ENCODE data around the gene AQP12A. TPM values are rescaled to one million over a fixed set of nuclear protein-coding genes. Genes with fewer than 3 reads are reported as not detected.
A peak's percentile ranks its signal among the peaks of the same experiment; 100 is the strongest.
"Not testable (repeated sequence)": the region's sequence is repeated elsewhere in the genome, so short reads cannot be mapped to it uniquely, and the experiment has no call there.

Gene AQP12A
- polyA plus RNA-seq, 3 donors: 0.19 to 0.47 TPM; not detected in 1

DNA sequence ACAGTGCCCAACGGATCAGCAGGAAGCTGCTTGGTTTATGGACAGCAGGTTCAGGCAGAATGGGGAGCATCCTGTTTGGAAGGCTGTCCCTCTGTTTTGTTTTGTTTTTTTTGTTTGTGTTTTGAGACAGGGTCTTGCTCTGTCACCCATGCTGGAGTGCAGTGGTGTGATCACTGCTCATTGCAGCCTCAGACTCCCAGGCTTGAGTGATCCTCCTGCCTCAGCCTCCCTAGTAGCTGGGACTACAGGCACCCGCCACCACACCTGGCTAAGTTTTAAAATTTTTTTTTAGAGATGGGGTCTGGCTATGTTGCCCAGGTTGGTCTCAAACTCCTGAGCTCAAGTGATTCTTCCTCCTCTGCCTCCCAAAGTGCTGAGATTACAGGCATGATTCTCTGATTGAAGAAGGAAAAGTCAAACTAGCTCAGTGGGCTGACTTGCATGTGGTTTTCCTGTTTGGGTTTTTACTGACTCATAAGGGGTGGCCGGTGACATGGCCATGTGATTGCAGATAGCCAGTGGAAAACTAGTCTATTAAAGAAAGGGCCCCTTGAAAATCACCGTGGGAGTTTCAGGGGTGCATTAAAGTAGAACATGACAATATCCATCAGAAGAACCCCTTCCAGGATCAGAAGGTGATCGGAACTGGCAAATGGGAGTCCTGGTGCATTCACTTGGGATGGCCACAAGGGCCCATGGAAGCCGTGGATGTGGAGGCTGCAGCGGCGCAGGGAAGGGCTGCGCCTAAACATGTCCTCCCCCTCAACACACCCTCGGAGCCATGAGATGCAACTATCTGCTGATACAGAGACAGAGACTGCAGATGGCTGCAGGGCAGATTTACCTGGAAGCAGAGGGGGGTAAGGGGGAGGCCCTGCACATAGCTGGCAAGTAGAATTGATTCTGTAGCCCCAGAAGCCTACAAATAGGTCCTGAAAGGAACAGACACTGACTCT lies 35.5 kb upstream of the AQP12A start:
- no peak for DNase-seq (ENCODE audit: low read depth in 3 of 3, low spot score in 2 of 3)

DNA sequence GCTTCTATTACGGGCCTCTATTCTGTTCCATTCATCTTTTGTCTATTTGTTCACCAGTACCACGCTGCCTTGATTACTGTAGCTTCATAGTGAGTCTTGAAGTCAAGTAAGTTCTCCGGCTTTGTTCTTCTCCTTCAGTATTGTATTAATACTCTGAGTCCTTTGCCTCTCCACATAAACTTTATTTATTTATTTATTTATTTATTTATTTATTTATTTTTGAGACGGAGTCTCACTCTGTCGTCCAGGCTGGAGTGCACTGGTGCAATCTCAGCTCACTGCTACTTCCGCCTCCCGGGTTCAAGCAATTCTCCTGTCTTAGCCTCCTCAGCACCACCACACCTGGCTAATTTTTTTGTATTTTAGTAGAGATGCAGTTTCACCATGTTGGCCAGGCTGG lies 31.8 kb upstream of the AQP12A start:
- DNase-seq (ENCODE audit: low read depth in 3 of 3, low spot score in 2 of 3): not testable (repeated sequence)

DNA sequence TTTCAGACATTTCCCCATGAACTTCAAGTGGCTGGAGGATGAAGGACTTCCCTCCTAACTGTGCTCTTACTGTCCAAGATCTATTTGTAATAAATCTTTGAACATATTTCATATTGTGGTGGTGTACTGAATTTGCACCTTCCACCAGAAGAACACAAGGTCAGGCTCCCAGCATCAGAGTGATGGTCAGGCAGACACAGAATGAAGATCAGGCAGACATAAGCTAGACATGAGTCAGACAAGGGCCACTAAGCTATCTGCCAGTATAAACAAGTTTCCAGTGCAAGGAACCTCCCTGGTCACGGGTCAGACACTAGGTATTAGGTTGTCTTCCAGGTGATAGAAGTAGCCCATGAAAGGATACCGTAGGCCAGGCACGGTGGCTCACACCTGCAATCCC lies 29.0 kb upstream of the AQP12A start:
- DNase-seq (ENCODE audit: low read depth in 3 of 3, low spot score in 2 of 3): no peak

DNA sequence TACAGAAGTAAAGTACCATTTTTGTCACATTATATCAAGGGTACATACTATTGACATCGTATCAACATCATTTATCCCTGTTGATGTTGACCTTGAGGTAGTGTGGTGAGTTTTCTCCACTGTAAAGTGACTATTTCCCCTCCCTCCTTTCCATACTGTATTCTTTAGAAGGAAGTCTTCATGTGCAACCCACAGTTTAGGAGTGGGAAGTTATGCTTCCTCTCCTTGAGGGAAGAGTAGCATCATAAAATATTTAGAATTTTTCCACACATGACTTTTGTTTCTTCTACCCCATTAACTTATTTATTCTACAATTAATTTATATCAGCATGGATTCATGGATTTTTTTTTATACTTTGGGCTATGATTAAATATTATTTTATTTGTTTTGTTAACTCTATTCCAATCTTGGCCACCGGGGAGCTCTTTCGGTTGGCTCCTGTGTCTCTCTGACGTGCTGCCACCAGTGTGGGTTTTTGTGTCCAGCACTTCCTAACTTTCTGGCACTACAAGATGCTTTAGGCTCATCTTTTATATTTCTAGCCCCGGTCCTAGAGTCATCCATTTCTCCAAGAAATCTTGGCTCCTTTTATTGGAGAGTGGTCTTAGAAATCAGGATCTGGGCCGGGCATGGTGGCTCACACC lies 28.0 kb upstream of the AQP12A start:
- no peak for DNase-seq (ENCODE audit: low read depth in 3 of 3, low spot score in 2 of 3)

DNA sequence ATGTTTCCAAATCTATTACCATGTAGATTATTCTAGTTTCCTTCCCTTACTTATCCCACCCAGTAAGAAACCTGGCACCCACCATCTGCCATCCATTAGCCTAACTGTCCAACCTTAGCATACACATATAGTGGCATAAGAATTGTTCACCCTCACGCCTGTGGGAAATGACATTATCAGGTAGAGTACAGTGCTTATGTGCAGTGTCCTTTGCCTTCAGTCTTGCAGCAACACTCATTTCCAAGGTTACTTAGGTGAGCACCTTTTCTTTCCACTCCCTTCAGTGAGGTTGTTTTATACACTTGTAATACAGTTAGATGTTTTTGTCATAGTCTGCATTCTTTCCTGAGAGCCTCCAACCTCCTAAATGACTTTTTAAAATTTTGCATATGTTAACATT lies 27.0 kb upstream of the AQP12A start:
- no peak for DNase-seq (ENCODE audit: low read depth in 3 of 3, low spot score in 2 of 3)

DNA sequence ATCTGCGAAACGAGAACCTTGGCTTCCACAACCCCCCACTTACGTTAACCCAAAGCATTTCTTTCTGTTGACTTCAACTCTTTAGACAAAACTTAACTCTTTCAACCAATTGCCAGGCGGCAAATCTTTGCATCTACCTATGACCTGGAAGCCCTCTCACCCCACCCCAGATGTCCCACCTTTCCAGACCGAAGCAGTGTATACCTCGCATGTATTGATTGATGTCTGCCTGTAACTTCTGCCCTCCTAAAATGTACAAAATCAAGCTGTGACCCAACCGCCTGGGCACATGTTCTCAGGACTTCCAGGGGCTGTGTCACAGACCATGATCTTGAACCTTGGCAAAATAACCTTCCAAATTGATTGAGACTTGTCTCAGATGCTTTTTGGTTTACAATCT lies 21.3 kb upstream of the AQP12A start:
- no peak for DNase-seq (ENCODE audit: low read depth in 3 of 3, low spot score in 2 of 3)

DNA sequence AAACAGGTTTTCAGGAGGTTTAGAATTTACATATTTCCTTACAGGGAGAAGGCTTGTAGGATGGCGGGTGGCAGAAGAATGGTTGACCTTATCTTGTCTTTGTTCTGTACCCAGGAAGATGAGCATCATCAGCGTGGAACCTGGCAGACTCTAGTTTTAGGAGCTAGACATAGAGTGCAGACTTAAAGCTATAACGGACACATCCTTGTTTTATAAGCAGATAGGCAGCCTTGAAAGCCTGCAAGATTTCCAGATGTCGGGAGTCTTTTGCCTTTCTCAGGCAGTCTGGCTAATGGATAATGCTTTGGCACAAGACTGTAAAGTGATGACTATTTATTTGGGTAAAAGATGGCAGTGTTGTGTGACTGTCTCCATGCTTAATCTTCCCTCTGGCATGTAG lies 20.7 kb upstream of the AQP12A start:
- no peak for DNase-seq (ENCODE audit: low read depth in 3 of 3, low spot score in 2 of 3)

DNA sequence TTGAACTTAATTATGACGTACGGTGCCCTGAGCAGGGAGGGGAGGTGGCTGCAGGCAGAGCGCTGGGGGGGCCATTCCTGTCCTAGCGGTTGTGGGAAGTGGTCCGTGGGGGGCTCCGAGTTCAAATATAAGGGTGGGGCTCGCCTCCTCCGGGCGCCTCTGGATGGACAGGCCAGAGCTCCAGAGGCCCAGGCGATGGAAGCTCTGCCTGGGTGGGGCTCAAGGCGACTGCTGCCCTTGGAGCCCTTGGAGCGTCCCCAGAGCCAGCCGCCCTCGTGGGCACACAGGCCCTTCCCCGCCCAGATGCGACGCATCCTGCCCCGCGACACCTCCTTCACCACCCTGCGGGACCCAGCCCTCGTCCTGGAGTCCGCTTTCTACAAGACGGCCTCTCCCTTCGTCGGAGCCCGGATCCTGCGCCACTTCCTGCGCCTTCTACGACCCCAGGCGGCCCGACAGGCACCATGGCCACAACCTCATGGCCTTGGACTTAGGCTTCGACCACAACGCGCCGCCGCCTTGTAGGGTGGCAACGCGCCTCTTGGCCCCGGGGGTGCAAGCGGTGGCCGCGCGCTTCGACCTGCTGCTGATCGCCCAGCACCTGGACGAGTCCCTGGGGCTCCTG lies 19.5 kb upstream of the AQP12A start:
- no peak for DNase-seq (ENCODE audit: low read depth in 3 of 3, low spot score in 2 of 3)

DNA sequence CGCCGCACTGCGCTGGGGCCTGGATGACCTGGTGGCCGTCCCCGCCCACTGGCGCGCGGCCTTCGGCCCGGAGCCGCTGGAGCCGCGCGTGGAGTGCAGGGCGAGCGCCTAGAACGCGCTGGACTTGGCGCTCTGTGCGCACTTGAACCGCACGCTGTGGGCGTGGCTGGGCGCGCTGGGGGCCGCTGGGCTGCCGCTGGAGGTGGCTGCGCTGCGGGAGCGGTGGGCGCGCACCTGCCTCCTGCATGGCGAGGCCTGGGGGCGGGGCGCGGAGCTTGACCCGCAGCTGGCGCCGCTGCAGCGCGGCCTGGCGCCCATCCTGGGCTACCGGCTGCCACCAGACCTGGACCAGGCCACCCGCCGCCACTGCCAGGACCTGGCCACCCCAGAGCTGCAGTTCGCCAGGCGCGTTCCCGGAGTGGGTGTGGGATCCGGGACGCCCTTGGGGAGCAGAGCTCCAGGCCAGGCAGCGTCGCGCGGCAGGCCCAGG lies 18.9 kb upstream of the AQP12A start:
- no peak for DNase-seq (ENCODE audit: low read depth in 3 of 3, low spot score in 2 of 3)

DNA sequence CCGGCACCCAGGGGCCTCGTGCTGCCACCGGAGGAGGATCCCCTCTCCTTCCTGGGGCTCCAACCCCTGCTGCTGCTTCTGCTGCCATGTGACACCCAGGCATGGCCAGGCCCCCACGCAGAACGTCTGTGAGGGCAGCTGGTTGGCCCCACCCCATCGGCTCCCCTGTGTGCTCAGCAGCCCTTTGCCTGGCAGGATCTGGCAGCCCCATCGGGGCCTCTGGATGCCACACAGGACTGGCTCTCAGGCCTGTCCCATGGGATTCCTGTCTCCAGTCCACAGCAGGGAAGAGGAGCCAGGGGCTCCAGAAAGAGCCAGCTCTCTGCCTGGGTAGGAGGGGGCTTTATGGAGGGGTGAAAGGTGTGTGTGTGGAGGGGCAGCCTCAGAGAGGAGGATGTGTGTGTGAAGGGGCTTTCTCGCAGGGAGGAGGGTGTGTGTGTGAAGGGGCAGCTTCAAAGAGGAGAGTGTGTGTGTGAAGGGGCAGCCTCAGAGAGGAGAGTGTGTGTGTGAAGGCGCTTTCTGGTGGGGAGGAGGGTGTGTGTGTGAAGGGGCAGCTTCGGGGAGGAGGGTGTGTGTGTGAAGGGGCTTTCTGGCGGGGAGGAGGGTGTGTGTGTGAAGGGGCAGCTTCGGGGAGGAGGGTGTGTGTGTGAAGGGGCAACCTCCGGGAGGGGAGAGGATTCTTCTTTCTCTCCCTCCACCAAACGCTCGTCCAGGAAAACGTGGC lies 17.0 kb upstream of the AQP12A start:
- not testable (repeated sequence) for DNase-seq (ENCODE audit: low read depth in 3 of 3, low spot score in 2 of 3)

DNA sequence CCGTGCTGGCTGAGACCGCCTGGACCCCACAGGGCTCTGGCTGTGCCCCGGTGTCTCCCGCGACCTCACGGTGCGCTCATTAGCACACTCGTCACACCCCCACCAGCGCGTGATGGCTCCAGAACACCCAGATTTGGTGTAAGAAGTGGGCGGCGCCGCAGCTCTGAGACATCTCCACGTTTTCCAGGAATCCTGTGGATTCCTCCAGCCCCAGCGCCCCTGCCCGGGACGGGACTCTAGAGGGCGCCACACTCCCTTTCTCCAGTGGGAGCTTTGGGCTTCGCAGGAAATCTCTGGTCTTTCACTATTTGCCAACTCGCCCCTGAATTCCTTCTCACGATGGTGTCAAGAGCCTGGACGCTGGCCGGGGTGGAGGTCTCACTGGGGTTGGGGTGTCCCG lies 16.3 kb upstream of the AQP12A start:
- DNase-seq (ENCODE audit: low read depth in 3 of 3, low spot score in 2 of 3): not testable (repeated sequence)

DNA sequence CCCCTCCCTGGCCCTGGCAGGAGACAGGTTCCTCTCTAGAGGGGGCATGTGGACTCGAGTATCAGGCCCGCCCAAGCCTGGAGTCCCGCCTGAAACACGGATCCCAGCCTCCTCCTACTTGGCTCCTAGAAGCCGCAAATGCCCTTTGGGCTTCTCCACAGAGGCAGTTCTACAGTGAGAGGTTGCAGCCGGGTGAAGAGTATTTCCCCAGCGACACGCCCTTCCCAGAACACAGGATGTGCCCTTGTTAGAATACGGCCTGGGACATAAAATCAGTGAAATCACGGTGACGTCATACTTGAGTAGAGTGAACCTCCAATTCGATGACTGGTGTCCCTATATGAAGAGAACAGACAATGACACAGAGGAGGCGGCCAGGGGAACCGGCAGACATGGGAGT lies 13.6 kb upstream of the AQP12A start:
- not testable (repeated sequence) for DNase-seq (ENCODE audit: low read depth in 3 of 3, low spot score in 2 of 3)

DNA sequence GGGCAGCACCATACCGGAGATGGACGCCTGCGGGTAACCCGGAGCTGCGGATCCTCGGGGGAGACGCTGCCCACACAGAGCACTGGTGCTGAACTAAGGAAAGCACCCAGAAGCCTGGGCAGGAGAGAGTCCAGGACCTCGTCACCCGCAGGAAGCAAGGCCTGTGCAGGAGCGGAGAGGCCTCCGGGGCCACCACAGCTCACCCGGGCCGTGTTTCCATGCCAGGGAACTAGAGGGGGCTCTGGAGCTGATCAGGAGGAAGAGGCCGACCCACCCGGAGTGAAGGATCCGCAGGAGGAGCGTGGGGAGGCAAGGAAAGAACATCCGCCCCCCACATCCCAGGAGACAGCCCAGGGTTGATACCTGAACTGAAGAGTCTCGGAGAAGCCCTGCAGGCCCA lies 12.8 kb upstream of the AQP12A start:
- DNase-seq (ENCODE audit: low read depth in 3 of 3, low spot score in 2 of 3): not testable (repeated sequence)

DNA sequence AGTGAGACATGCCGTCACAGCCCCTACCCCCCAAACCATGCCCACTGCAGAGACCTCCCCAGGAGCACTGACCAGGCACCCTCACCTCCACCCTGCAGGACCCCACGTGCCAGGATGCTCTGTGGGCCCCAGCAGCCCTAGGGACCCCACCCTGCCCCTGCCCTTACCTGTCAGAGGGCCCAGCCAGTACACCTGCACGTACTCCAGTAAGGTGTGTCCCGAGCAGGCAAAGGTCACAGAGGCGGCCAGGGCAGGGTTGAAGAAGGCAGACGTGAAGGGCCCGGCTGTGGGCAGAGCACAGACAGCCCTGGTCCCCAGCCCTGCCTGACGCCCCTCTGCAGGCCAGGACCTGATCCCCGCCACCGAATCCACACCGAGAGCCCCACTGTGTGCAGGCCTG lies 11.5 kb upstream of the AQP12A start:
- DNase-seq (ENCODE audit: low read depth in 3 of 3, low spot score in 2 of 3): not testable (repeated sequence)

DNA sequence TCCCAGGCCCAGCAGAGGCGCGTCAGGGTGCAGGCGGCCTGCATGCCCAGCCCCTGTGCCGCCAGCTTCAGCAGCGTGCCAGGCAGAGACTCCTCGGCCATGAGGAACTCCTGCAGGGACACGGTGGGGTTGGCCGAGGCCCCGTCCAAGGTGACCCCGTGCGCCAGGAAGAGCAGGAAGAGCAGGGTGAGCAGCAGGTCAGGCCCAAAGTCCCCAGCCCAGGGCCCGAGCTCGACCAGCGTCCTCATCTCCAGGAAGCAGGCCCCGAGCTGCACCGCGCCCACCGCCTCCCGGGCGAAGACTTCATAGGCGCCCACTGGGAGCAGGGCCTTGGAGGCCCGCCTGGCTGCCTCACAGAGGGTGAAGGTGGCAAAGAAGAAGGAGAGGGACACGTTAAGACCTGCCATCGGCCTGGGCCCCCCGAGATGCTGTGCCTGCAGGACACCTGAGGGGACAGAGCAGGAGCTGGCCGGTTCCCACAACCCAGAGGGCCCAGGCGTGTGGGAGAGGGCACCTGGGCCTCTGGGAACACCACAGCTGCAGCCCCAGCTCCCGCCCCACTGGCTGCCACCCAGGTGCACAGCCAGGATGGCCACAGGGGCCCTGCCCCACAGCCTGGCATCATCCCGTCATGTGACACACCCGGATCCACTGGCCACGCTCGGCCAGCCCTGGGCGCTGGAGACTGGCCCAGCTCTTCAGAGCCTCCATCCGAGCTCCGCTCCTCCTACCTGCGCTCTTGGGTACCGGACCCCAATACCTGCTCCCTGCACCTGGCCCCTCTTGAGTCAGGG lies 9.0 kb upstream of the AQP12A start, which contains the start of gene AQP12B:
Gene AQP12B (minus strand): TSS at position 455 of the 794 bp plus-strand sequence. CDS start 48 bp downstream, at position 407.
- not testable (repeated sequence) for DNase-seq (ENCODE audit: low read depth in 3 of 3, low spot score in 2 of 3)

DNA sequence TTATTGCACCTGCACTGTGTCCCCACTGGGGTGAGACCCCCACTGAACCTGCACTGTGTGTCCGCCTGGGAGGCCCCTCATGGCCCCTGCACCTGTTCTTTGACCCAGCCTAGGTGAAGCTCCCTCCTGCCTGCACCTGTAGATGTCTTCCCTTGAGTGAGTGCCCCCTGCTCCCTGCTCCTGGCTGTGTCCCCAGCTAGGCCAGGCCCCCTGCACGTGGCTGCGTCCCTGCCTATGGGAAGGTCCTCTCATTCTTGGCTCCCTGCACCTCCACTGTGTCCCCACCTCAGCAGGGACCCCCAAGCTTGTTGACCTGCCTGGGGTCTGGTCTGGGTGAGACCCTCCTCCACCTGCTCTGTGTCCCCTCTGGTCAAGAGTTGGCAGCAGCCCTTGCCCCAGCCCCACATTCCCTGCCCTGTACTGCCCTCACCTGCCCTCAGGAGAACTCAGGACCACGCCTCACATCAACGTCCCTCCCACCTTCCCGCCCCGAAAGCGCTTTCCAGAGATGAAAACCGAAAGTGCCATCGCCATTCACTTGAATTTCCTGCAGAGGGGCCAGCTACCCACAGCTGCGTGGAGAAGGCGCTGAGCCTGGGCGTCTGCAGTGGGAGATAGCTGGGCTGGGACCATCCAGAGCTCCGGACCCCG lies 8.2 kb upstream of the AQP12A start:
- DNase-seq (ENCODE audit: low read depth in 3 of 3, low spot score in 2 of 3): not testable (repeated sequence)

DNA sequence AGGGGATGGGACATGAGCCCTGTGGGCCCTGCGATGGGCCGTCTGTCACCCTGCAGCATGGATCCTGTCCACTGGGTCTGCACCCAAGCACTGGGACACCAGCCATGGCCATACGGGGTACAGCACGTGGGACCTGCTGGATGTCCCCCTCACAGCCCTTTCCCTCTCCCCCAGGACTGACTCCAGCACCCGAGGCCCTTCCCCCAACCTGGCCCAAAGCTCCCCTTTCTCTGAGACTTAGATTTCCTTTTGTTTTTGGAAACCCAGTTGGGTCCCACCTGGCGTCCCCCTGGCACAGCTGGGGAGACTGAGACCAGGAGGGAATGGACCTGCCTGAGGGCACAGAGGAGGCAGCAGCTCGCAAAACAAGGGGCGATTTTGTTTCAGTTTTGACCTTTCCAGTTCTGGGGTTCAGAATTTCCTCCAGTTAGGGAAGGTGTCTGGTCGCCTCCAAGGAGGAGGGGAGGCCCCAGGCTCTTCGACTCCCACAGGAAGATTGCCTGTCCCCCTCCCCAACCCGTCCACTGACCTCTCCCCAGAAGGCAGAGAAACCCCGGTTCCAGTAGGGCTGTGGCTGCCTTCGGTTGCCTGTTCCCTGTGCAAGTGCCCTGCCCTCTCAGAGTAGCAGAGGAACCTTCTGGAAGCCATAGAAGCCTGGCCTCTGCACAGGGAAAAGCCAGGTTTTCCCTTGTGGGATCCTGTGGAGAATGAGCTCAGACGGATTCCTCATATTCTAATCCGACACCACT lies 7.5 kb upstream of the AQP12A start:
- not testable (repeated sequence) for DNase-seq (ENCODE audit: low read depth in 3 of 3, low spot score in 2 of 3)

DNA sequence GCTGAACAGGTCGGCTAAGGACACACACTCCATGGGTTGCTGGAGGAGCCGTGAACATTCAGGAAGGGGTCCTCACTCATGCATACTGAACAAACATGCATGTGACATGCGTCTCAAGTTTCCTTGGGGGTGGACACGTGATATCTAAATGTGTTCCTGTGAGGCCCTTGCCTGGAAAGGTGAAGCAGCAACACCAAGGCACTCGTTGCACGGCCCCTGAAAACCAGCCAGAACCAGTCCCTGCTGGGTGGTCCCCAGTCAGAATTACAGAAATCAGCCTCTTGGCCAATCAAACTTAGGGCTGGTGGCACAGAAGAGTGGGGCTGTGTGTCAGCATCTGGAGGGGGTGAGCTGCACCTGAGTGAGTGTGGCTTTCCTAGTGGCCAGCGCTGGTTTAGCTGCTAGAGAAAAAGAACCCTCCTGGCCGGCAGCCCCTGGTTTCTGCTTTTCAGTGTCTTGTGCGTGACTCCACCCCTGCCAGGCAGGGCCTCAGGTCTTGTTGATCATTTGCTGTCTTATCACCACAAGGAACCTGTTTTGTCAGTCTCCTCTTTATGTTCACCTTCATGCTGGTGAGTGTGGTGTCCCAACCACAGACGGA lies 5.8 kb upstream of the AQP12A start:
- peak in 2 of 3 donors; percentile 73 to 74 for DNase-seq (ENCODE audit: low read depth in 3 of 3, low spot score in 2 of 3)
